Fibroblast of the aortic adventitia (primary cell): ENCODE data around the gene NAA10. TPM values are rescaled to one million over a fixed set of nuclear protein-coding genes. Genes with fewer than 3 reads are reported as not detected.
"Not testable (repeated sequence)": the region's sequence is repeated elsewhere in the genome, so short reads cannot be mapped to it uniquely, and the experiment has no call there.

Experiments
- DNase-seq: peaks from one replicate; pipeline ENCODE4 v3.0.0-alpha.2; 2010; ENCODE audit warnings: low read depth
- H3K4me3 ChIP-seq: 2 replicates; pipeline ENCODE4 v1.5.1; 2011; ENCODE audit warnings: low read depth, mild to moderate bottlenecking, control low read depth, low read length, moderate library complexity
- CTCF ChIP-seq: IDR thresholded peaks from 2 replicates; pipeline ENCODE4 v1.5.1; 2011; ENCODE audit warnings: mild to moderate bottlenecking, low read length, control low read depth, inconsistent platforms; ENCODE audit not compliant: insufficient read depth
- total RNA-seq: library from RNA; depleted of rRNA; stranded (reverse); fragments of >200 nt; gene quantifications from 2 replicates; pipeline ENCODE4 v1.2.3, GENCODE V29; 2012; ENCODE audit warnings: low replicate concordance

The NAA10 gene
- 25.8 and 84.7 TPM in 2 replicates for total RNA-seq

- peak; percentile 57 for DNase-seq
Measured at GRCh38 chrX:153934762-153935325, at the start of gene NAA10. NAA10 (minus strand) TSS chrX:153935037; CDS start chrX:153934904, 133 bp downstream.

GRCh38 chrX:153983321-153983801, 48.5 kb upstream of the NAA10 start:
- no peak overlapping the region for H3K4me3 ChIP-seq
- TF ChIP-seq CTCF: no peak
- no peak for DNase-seq

More at GRCh38 chrX:153934762-153935325, at the start of gene NAA10:
- TF ChIP-seq CTCF: no peak
- H3K4me3 ChIP-seq: peak within 1 kb of the TSS; percentile 79

GRCh38 chrX:153981771-153982533, 47.1 kb upstream of the NAA10 start:
- no peak for DNase-seq
- TF ChIP-seq CTCF: no peak
- no peak overlapping the region for H3K4me3 ChIP-seq

GRCh38 chrX:153981231-153981630, 46.4 kb upstream of the NAA10 start:
- H3K4me3 ChIP-seq: no peak overlapping the region
- DNase-seq: no peak
- no peak for TF ChIP-seq CTCF

- H3K4me3 ChIP-seq, DNase-seq: not testable (repeated sequence)
Measured at GRCh38 chrX:153980394-153980793, 45.6 kb upstream of the NAA10 start.

GRCh38 chrX:153974726-153975286, 40.0 kb upstream of the NAA10 start:
- TF ChIP-seq CTCF: no peak
- no peak for DNase-seq
- H3K4me3 ChIP-seq: no peak overlapping the region
